ENCODE data around the gene CCDC157. TPM values are rescaled to one million over a fixed set of nuclear protein-coding genes. Genes with fewer than 3 reads are reported as not detected.

CCDC157 gene
- total RNA-seq, 1 donor from 2014 or later, result 4.7 TPM

- no peaks in the 10 kb centered on the region for H3K36me3 Mint-ChIP-seq
- no peak overlapping the region for H3K27ac Mint-ChIP-seq
- no peak overlapping the region for H3K4me3 Mint-ChIP-seq
- DNase-seq (ENCODE audit: low spot score in 2 of 2, unreplicated experiment in 2 of 2), result no peak
- no peaks in the 10 kb centered on the region for H3K9me3 Mint-ChIP-seq
- no peak for TF ChIP-seq CTCF (IDR thresholded peaks at IDR 0.05; ENCODE audit: unreplicated experiment)
- no peaks in the 10 kb centered on the region for H3K27me3 Mint-ChIP-seq (ENCODE audit: low read depth)
- peaks cover 6% of the 10 kb centered on the region for H3K4me1 Mint-ChIP-seq
Measured at GRCh38 chr22:30371321-30371720, 14.5 kb downstream of the CCDC157 start.

GRCh38 chr22:30371981-30372380 lies 15.2 kb downstream of the CCDC157 start:
- DNase-seq (ENCODE audit: low spot score in 2 of 2, unreplicated experiment in 2 of 2), result no peak
- H3K27me3 Mint-ChIP-seq (ENCODE audit: low read depth), result no peaks in the 10 kb centered on the region
- H3K4me3 Mint-ChIP-seq, result no peak overlapping the region
- peaks cover 6% of the 10 kb centered on the region for H3K4me1 Mint-ChIP-seq
- no peak for TF ChIP-seq CTCF (IDR thresholded peaks at IDR 0.05; ENCODE audit: unreplicated experiment)
- H3K9me3 Mint-ChIP-seq, result no peaks in the 10 kb centered on the region
- H3K27ac Mint-ChIP-seq, result no peak overlapping the region
- no peaks in the 10 kb centered on the region for H3K36me3 Mint-ChIP-seq

GRCh38 chr22:30372915-30373314 lies 16.1 kb downstream of the CCDC157 start:
- Mint-ChIP-seq H3K27ac (no peak overlapping the region), H3K4me3 (no peak overlapping the region), H3K9me3 (no peaks in the 10 kb centered on the region), H3K4me1 (peaks cover 6% of the 10 kb centered on the region), H3K27me3 (ENCODE audit: low read depth) (no peaks in the 10 kb centered on the region), H3K36me3 (peaks cover 2% of the 10 kb centered on the region)
- no peak for TF ChIP-seq CTCF (IDR thresholded peaks at IDR 0.05; ENCODE audit: unreplicated experiment)
- DNase-seq (ENCODE audit: low spot score in 2 of 2, unreplicated experiment in 2 of 2), result no peak

- DNase-seq (ENCODE audit: low spot score in 2 of 2, unreplicated experiment in 2 of 2), result no peak
- H3K27ac Mint-ChIP-seq, result no peak overlapping the region
- no peaks in the 10 kb centered on the region for H3K27me3 Mint-ChIP-seq (ENCODE audit: low read depth)
- TF ChIP-seq CTCF (IDR thresholded peaks at IDR 0.05; ENCODE audit: unreplicated experiment), result no peak
- no peaks in the 10 kb centered on the region for H3K9me3 Mint-ChIP-seq
- H3K4me3 Mint-ChIP-seq, result no peak overlapping the region
- H3K4me1 Mint-ChIP-seq, result peaks cover 6% of the 10 kb centered on the region
- peaks cover 5% of the 10 kb centered on the region for H3K36me3 Mint-ChIP-seq
Measured at GRCh38 chr22:30373331-30374325, 16.8 kb downstream of the CCDC157 start.

- Mint-ChIP-seq H3K4me1 (peaks cover 6% of the 10 kb centered on the region), H3K4me3 (no peak overlapping the region), H3K27me3 (ENCODE audit: low read depth) (no peaks in the 10 kb centered on the region), H3K27ac (no peak overlapping the region), H3K36me3 (peaks cover 7% of the 10 kb centered on the region), H3K9me3 (no peaks in the 10 kb centered on the region)
- no peak for TF ChIP-seq CTCF (IDR thresholded peaks at IDR 0.05; ENCODE audit: unreplicated experiment)
- DNase-seq (ENCODE audit: low spot score in 2 of 2, unreplicated experiment in 2 of 2), result no peak
Measured at GRCh38 chr22:30375312-30375849, 18.6 kb downstream of the CCDC157 start.
